ENCODE measurements around the gene SLC27A6. TPM values are rescaled to one million over a fixed set of nuclear protein-coding genes. Genes with fewer than 3 reads are reported as not detected.

The SLC27A6 gene
- total RNA-seq, 1 donor from 2014 or later, result 0.09 TPM

DNA sequence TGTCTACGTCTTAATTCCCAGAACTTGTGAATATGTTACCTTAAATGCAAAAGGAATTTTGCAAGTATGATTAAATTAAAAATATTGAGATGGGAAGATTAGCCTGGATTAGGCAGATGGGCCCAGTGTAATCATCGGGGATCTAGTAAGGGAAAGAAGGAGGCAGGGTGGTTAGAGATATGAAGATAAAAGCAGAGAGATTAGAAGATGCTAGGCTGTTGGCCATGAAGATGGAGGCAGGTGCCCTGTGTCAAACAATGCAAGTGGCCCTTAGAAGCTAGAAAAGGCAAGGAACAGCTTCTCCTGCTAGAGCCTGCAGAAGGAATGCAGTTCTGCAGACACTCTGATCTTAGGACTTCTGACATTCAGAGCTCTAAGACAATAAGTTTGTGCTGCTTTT is 100.4 kb downstream of the SLC27A6 start:
- Mint-ChIP-seq H3K27ac (ENCODE audit: unreplicated experiment) (no peak overlapping the region), H3K27me3 (ENCODE audit: low read depth) (peaks cover 12% of the 10 kb centered on the region), H3K9me3 (no peaks in the 10 kb centered on the region), H3K36me3 (ENCODE audit: low read depth) (no peaks in the 10 kb centered on the region), H3K4me3 (no peak overlapping the region), H3K4me1 (no peaks in the 10 kb centered on the region)
- TF ChIP-seq, protein P1, sequence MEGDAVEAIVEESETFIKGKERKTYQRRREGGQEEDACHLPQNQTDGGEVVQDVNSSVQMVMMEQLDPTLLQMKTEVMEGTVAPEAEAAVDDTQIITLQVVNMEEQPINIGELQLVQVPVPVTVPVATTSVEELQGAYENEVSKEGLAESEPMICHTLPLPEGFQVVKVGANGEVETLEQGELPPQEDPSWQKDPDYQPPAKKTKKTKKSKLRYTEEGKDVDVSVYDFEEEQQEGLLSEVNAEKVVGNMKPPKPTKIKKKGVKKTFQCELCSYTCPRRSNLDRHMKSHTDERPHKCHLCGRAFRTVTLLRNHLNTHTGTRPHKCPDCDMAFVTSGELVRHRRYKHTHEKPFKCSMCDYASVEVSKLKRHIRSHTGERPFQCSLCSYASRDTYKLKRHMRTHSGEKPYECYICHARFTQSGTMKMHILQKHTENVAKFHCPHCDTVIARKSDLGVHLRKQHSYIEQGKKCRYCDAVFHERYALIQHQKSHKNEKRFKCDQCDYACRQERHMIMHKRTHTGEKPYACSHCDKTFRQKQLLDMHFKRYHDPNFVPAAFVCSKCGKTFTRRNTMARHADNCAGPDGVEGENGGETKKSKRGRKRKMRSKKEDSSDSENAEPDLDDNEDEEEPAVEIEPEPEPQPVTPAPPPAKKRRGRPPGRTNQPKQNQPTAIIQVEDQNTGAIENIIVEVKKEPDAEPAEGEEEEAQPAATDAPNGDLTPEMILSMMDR (conservative IDR thresholded peaks at IDR 0.05), result no peak
- no peak for DNase-seq (ENCODE audit: low read depth, low spot score)

DNA sequence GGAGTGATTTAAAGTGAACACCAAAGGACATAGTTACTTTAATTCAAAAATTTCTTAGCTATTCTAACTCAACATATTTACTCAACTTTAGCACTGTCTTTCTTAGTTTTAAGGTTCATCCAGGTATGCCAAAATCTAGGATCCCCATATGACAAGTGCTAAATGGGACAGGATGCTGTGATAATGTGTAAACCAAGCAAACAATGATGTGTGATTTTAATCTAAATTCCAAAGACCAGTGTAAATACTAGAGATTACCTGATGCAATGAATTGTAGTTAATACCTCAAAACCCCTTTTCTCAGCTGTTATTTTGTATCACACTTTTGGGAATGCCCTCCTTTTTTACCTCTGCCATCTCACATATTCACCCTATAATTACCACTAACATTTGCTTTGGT is 102.5 kb downstream of the SLC27A6 start:
- Mint-ChIP-seq H3K27me3 (ENCODE audit: low read depth) (no peaks in the 10 kb centered on the region), H3K9me3 (no peaks in the 10 kb centered on the region), H3K4me3 (no peak overlapping the region), H3K27ac (ENCODE audit: unreplicated experiment) (no peak overlapping the region), H3K4me1 (no peaks in the 10 kb centered on the region), H3K36me3 (ENCODE audit: low read depth) (no peaks in the 10 kb centered on the region)
- DNase-seq (ENCODE audit: low read depth, low spot score), result no peak
- TF ChIP-seq, protein P1 (conservative IDR thresholded peaks at IDR 0.05), result no peak

DNA sequence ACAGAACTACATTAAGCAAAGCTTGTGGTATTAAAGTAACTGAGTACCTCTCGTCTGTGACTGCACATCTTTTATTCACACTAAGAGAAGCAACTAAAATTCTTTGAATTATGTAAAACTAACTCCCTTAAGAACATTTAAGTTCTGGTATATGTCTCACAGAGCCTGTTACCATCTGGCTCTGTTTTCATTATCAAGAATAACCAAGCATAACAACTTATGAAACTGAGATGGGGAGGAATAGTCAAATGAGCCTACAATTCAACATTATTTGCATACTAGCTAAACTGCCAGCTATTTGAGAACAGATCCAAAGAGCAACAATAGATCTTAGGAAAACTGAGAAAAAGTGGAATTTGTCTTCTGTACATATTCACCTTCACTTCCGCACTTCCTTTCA is 104.0 kb downstream of the SLC27A6 start:
- no peaks in the 10 kb centered on the region for H3K4me1 Mint-ChIP-seq
- no peaks in the 10 kb centered on the region for H3K27me3 Mint-ChIP-seq (ENCODE audit: low read depth)
- H3K4me3 Mint-ChIP-seq, result no peak overlapping the region
- no peaks in the 10 kb centered on the region for H3K36me3 Mint-ChIP-seq (ENCODE audit: low read depth)
- H3K9me3 Mint-ChIP-seq, result no peaks in the 10 kb centered on the region
- H3K27ac Mint-ChIP-seq (ENCODE audit: unreplicated experiment), result no peak overlapping the region
- TF ChIP-seq, protein P1 (conservative IDR thresholded peaks at IDR 0.05), result no peak
- DNase-seq (ENCODE audit: low read depth, low spot score), result no peak

DNA sequence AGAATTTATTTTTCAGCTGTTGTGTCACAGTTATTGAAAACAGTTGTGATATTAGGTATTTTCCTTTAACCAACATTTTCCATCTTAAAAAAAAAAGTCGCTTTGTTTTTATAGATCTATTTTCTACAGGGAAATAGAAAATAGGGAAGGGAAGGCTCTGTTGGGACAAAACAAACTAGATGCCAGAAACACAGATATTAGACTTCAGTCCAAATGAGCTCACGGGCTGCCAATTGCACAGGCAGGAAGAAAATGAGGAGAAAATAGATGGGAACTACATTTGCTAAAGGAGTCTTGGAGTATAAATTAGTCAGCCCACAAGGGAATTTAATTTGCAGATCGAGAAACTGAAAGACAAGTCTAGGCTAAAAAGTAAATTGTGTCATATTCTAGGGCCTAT is 107.8 kb downstream of the SLC27A6 start:
- TF ChIP-seq, protein P1 (conservative IDR thresholded peaks at IDR 0.05), result no peak
- no peak for DNase-seq (ENCODE audit: low read depth, low spot score)
- H3K36me3 Mint-ChIP-seq (ENCODE audit: low read depth), result no peaks in the 10 kb centered on the region
- H3K9me3 Mint-ChIP-seq, result no peaks in the 10 kb centered on the region
- no peaks in the 10 kb centered on the region for H3K27me3 Mint-ChIP-seq (ENCODE audit: low read depth)
- H3K27ac Mint-ChIP-seq (ENCODE audit: unreplicated experiment), result no peak overlapping the region
- no peaks in the 10 kb centered on the region for H3K4me1 Mint-ChIP-seq
- no peak overlapping the region for H3K4me3 Mint-ChIP-seq

DNA sequence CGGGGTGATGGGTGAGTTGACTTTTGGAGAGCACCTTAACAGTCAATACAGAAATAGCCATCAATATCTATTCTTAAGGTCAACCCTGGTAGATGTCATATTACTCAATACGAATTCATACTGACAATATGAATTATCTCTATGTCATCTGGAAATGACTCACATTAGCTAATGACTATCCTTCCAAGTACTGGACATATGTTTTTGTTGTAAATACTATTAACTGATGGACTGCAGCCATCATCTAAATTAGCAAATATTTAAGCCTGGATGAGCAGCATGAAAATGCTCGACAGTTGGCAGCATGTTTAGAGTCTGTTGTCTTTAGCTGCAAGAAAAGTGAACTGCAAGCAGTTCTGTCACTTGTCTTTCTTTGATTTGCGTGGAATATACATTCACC is 109.6 kb downstream of the SLC27A6 start:
- no peaks in the 10 kb centered on the region for H3K9me3 Mint-ChIP-seq
- H3K4me1 Mint-ChIP-seq, result no peaks in the 10 kb centered on the region
- no peak overlapping the region for H3K27ac Mint-ChIP-seq (ENCODE audit: unreplicated experiment)
- H3K27me3 Mint-ChIP-seq (ENCODE audit: low read depth), result no peaks in the 10 kb centered on the region
- no peak for DNase-seq (ENCODE audit: low read depth, low spot score)
- H3K36me3 Mint-ChIP-seq (ENCODE audit: low read depth), result no peaks in the 10 kb centered on the region
- TF ChIP-seq, protein P1 (conservative IDR thresholded peaks at IDR 0.05), result no peak
- no peak overlapping the region for H3K4me3 Mint-ChIP-seq

Measured in neural crest cell (in vitro differentiated cells).